HEK293 (cell line): ENCODE measurements around the gene FGFR2.

Experiments used
- CTCF ChIA-PET: fragments of 350-600 bp; formaldehyde crosslinking; extraction: SDS; loops from one replicate; lab custom pipeline; 2021; ENCODE audit warnings: antibody characterized with exemption; lab: Yijun Ruan, JAX
- POLR2A ChIA-PET: fragments of 300-600 bp; formaldehyde crosslinking; extraction: SDS; loops from one replicate; lab custom pipeline; 2020; ENCODE audit warnings: antibody characterized with exemption, inconsistent platforms; lab: Yijun Ruan, JAX
- H3K27ac ChIP-seq: fragments of 200-500 bp; sonication (Bioruptor generic); 2 replicates; pipeline ENCODE4 v1.5.1; 2014; ENCODE audit warnings: low read depth, low read length, control low read depth, inconsistent platforms; ENCODE audit errors: extremely low read depth
- H3K36me3 ChIP-seq, 2 experiments: fragments of 200-500 bp in 1 of 2; sonication (Bioruptor generic) in 1 of 2; 1 replicate in 1 of 2; 2 replicates in 1 of 2; pipeline ENCODE4 v1.5.1; 2014 to 2017; ENCODE audit warnings: inconsistent platforms in 2 of 2, low read length in 2 of 2; ENCODE audit not compliant: control insufficient read depth in 2 of 2, insufficient read depth in 1 of 2
- H3K4me1 ChIP-seq: fragments of 200-500 bp; sonication (Bioruptor generic); 2 replicates; pipeline ENCODE4 v1.5.1; 2014; ENCODE audit warnings: mild to moderate bottlenecking, low read length, inconsistent platforms; ENCODE audit not compliant: control insufficient read depth, insufficient read depth
- H3K4me3 ChIP-seq: 2 replicates; pipeline ENCODE4 v1.5.1; 2011; ENCODE audit warnings: low read depth, mild to moderate bottlenecking, control low read depth, low read length, moderate library complexity
- H3K9me3 ChIP-seq: fragments of 200-500 bp; sonication (Bioruptor generic); 2 replicates; pipeline ENCODE4 v1.5.1; 2014; ENCODE audit warnings: low read depth, low read length, inconsistent platforms; ENCODE audit not compliant: control insufficient read depth, insufficient read depth
- AEBP2 ChIP-seq: fragments of 450-650 bp; formaldehyde crosslinking; IDR thresholded peaks from 2 replicates; pipeline ENCODE4 v1.5.1; 2016; ENCODE audit warnings: missing biosample characterization, missing genetic modification characterization, borderline replicate concordance
- GLIS1 ChIP-seq: fragments of 450-650 bp; formaldehyde crosslinking; IDR thresholded peaks from 2 replicates; pipeline ENCODE4 v1.5.1; 2016; ENCODE audit warnings: missing biosample characterization, missing genetic modification characterization
- HOXA7 ChIP-seq: sonication (generic); formaldehyde crosslinking; IDR thresholded peaks from 2 replicates; pipeline ENCODE4 v1.8.1; 2022; ENCODE audit warnings: missing genetic modification reagents, borderline replicate concordance
- HOXD13 ChIP-seq: sonication (generic); formaldehyde crosslinking; IDR thresholded peaks from 2 replicates; pipeline ENCODE4 v1.8.0; 2022; ENCODE audit warnings: missing genetic modification reagents, borderline replicate concordance
- INSM2 ChIP-seq: fragments of 450-650 bp; formaldehyde crosslinking; IDR thresholded peaks from 2 replicates; pipeline ENCODE4 v1.5.1; 2016; ENCODE audit warnings: missing biosample characterization, missing genetic modification characterization
- KLF16 ChIP-seq: fragments of 450-650 bp; formaldehyde crosslinking; IDR thresholded peaks from 2 replicates; pipeline ENCODE4 v1.5.1; 2017; ENCODE audit warnings: missing biosample characterization, missing genetic modification characterization
- MYNN ChIP-seq: fragments of 450-650 bp; formaldehyde crosslinking; IDR thresholded peaks from 2 replicates; pipeline ENCODE4 v1.5.1; 2016; ENCODE audit warnings: missing biosample characterization, missing genetic modification characterization, borderline replicate concordance
- OSR2 ChIP-seq: fragments of 450-650 bp; formaldehyde crosslinking; IDR thresholded peaks from 2 replicates; pipeline ENCODE4 v1.5.1; 2016; ENCODE audit warnings: missing biosample characterization, missing genetic modification characterization
- SP7 ChIP-seq: fragments of 450-650 bp; formaldehyde crosslinking; IDR thresholded peaks from 2 replicates; pipeline ENCODE4 v1.5.1; 2016; ENCODE audit warnings: missing biosample characterization, missing genetic modification characterization
- ZFP41 ChIP-seq: fragments of 450-650 bp; formaldehyde crosslinking; IDR thresholded peaks from 2 replicates; pipeline ENCODE4 v1.5.1; 2016; ENCODE audit warnings: missing biosample characterization, missing genetic modification characterization, borderline replicate concordance
- ZNF140 ChIP-seq: fragments of 450-650 bp; formaldehyde crosslinking; IDR thresholded peaks from 2 replicates; pipeline ENCODE4 v1.5.1; 2016; ENCODE audit warnings: missing biosample characterization, missing genetic modification characterization
- ZNF174 ChIP-seq: fragments of 450-650 bp; formaldehyde crosslinking; IDR thresholded peaks from 2 replicates; pipeline ENCODE4 v1.5.0; 2017; ENCODE audit warnings: missing biosample characterization, mild to moderate bottlenecking, missing genetic modification characterization
- ZNF184 ChIP-seq: fragments of 450-650 bp; IDR thresholded peaks from 2 replicates; pipeline ENCODE4 v1.5.1; 2018; ENCODE audit warnings: missing biosample characterization, mild to moderate bottlenecking, missing genetic modification characterization
- ZNF19 ChIP-seq: fragments of 450-650 bp; formaldehyde crosslinking; IDR thresholded peaks from 2 replicates; pipeline ENCODE4; 2016; ENCODE audit warnings: missing biosample characterization, missing genetic modification characterization, low read depth
- ZNF211 ChIP-seq: fragments of 450-650 bp; formaldehyde crosslinking; IDR thresholded peaks from 2 replicates; pipeline ENCODE4 v1.5.1; 2016; ENCODE audit warnings: low read depth, missing biosample characterization, missing genetic modification characterization
- ZNF391 ChIP-seq: fragments of 450-650 bp; formaldehyde crosslinking; IDR thresholded peaks from 2 replicates; pipeline ENCODE4 v1.5.1; 2016; ENCODE audit warnings: low read depth, missing biosample characterization, missing genetic modification characterization, borderline replicate concordance
- ZNF404 ChIP-seq: fragments of 450-650 bp; formaldehyde crosslinking; IDR thresholded peaks from 2 replicates; pipeline ENCODE4 v1.5.1; 2017; ENCODE audit warnings: missing biosample characterization, missing genetic modification characterization
- ZNF610 ChIP-seq: fragments of 450-650 bp; formaldehyde crosslinking; IDR thresholded peaks from 2 replicates; pipeline ENCODE4 v1.5.1; 2016; ENCODE audit warnings: missing biosample characterization, missing genetic modification characterization, borderline replicate concordance
- ZNF624 ChIP-seq: fragments of 450-650 bp; formaldehyde crosslinking; IDR thresholded peaks from 2 replicates; pipeline ENCODE4 v1.5.1; 2017; ENCODE audit warnings: missing biosample characterization, missing genetic modification characterization
- ZNF660 ChIP-seq: fragments of 450-650 bp; IDR thresholded peaks from 2 replicates; pipeline ENCODE4 v1.5.1; 2018; ENCODE audit warnings: missing biosample characterization, mild to moderate bottlenecking, missing genetic modification characterization
- ZNF701 ChIP-seq: fragments of 450-650 bp; formaldehyde crosslinking; IDR thresholded peaks from 2 replicates; pipeline ENCODE4 v1.5.1; 2016; ENCODE audit warnings: missing biosample characterization, missing genetic modification characterization
- ZNF704 ChIP-seq: fragments of 450-650 bp; formaldehyde crosslinking; IDR thresholded peaks from 2 replicates; pipeline ENCODE4 v1.5.1; 2016; ENCODE audit warnings: missing biosample characterization, missing genetic modification characterization
- ZNF777 ChIP-seq: fragments of 450-650 bp; formaldehyde crosslinking; IDR thresholded peaks from 2 replicates; pipeline ENCODE4 v1.5.1; 2017; ENCODE audit warnings: missing biosample characterization, missing genetic modification characterization, borderline replicate concordance
- ZSCAN5A ChIP-seq: fragments of 450-650 bp; formaldehyde crosslinking; IDR thresholded peaks from 2 replicates; pipeline ENCODE4 v1.5.1; 2016; ENCODE audit warnings: missing biosample characterization, missing genetic modification characterization

Gene FGFR2

GRCh38 chr10:121607310-121608055 lies 9.2 kb upstream of the FGFR2 start (continued):
- no peak for TF ChIP-seq ZNF660 (tag by site-specific recombination)
- peak; percentile 51; the same call in 1 of the 2 replicates for TF ChIP-seq OSR2 (tag by site-specific recombination)
- TF ChIP-seq SP7 (tag by site-specific recombination): peak; percentile 15; the same call in 1 of the 2 replicates
- TF ChIP-seq INSM2: no peak

- Histone ChIP-seq H3K36me3 (no peaks in the 10 kb centered on the region), H3K4me3 (no peak overlapping the region), H3K9me3 (no peaks in the 10 kb centered on the region), H3K27ac (no peak overlapping the region), H3K4me1 (peaks cover 11% of the 10 kb centered on the region)
- ChIA-PET CTCF (interaction anchor here (1.0 to 1.3 kb wide), 3 partner anchors 19 to 67 kb away, joined by 3 read pairs; no protein-coding TSS in a partner anchor), POLR2A (interaction anchor here (1.3 kb wide), 1 partner anchor 102 kb away, joined by 3 read pairs; no protein-coding TSS in a partner anchor)
- TF ChIP-seq ZNF624 (tag by site-specific recombination) (no peak), ZNF404 (no peak), HOXD13 (no peak), HOXA7 (no peak), ZNF19 (tag by site-specific recombination) (no peak), KLF16 (tag by site-specific recombination) (no peak), ZNF174 (no peak), ZNF701 (tag by site-specific recombination) (no peak)
These were observed 7.5 kb upstream of the FGFR2 start for GRCh38 chr10:121605708-121606107.

GRCh38 chr10:121601458-121601857 lies 3.2 kb upstream of the FGFR2 start:
- Histone ChIP-seq H3K4me1 (peaks cover 7% of the 10 kb centered on the region), H3K36me3 (no peaks in the 10 kb centered on the region), H3K9me3 (no peaks in the 10 kb centered on the region), H3K4me3 (no peak overlapping the region), H3K27ac (no peak overlapping the region)
- no peak for TF ChIP-seq MYNN (tag by site-specific recombination)
- TF ChIP-seq ZNF610: no peak
- TF ChIP-seq ZSCAN5A: no peak
- no peak for TF ChIP-seq GLIS1
- ChIA-PET POLR2A (no interaction called here), CTCF (interaction anchor here (0.6 kb wide), 1 partner anchor 54 kb away, joined by 4 read pairs; no protein-coding TSS in a partner anchor)

DNA sequence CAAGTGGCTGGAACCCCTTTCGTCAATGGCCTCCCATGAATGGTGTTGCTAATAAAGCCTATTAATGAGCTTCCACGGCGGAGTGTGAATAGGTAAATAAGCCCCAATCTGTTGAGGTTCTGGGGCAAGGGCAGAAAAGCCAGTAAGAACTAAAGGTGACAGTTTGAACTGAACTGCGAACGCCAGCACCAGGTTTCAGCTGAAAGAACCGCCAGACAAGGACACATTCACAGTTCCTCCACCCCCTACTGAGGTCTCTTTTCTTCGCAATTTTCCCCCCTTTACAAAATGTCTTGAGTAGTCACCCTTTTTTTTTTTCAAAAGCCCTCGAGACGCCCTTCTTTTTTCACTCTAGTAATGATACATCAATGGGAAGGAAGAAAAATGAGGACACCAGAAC lies 2.4 kb upstream of the FGFR2 start:
- H3K4me1 ChIP-seq: peaks cover 5% of the 10 kb centered on the region
- ChIA-PET POLR2A (interaction anchor here (0.5 kb wide), 1 partner anchor 126 kb away, joined by 3 read pairs; no protein-coding TSS in a partner anchor), CTCF (interaction anchor here (0.7 kb wide), 1 partner anchor 144 kb away, joined by 5 read pairs; no protein-coding TSS in a partner anchor)
- no peak overlapping the region for H3K4me3 ChIP-seq
- H3K27ac ChIP-seq: no peak overlapping the region
- no peaks in the 10 kb centered on the region for H3K36me3 ChIP-seq
- no peaks in the 10 kb centered on the region for H3K9me3 ChIP-seq
- no peak for TF ChIP-seq ZNF704 (tag by site-specific recombination)
- TF ChIP-seq KLF16 (tag by site-specific recombination): no peak
- no peak for TF ChIP-seq ZFP41
- no peak for TF ChIP-seq ZNF211 (tag by site-specific recombination)
- no peak for TF ChIP-seq ZNF184 (tag by site-specific recombination)
- no peak for TF ChIP-seq ZNF777 (tag by site-specific recombination)
- TF ChIP-seq ZNF391 (tag by site-specific recombination): no peak
- no peak for TF ChIP-seq AEBP2 (tag by site-specific recombination)
- no peak for TF ChIP-seq ZNF140 (tag by site-specific recombination)
